PC-3 (cell line): ENCODE measurements around the gene PPFIA1. TPM values are rescaled to one million over a fixed set of nuclear protein-coding genes. Genes with fewer than 3 reads are reported as not detected.

Experiments
- ATAC-seq: fragments of 200-7000 bp; cut with Tn5 transposase; 2 replicates; pipeline ENCODE4 v1.9.1; 2020; ENCODE audit warnings: mild to moderate bottlenecking, moderate library complexity
- BruUV-seq: library from RNA; stranded (reverse); fragments of 400-500 nt; replicated peaks from 2 replicates; lab custom pipeline; 2021; lab: Mats Ljungman, UMichigan
- CTCF ChIA-PET: fragments of 300-600 bp; sonication (Branson Sonifier 250); formaldehyde crosslinking; loops from one replicate; lab custom pipeline; 2022; ENCODE audit warnings: antibody characterized with exemption; lab: Charles Lee
- POLR2A ChIA-PET: fragments of 300-600 bp; sonication (Branson Sonifier 250); formaldehyde crosslinking; loops from one replicate; lab custom pipeline; 2022; ENCODE audit warnings: antibody characterized with exemption; ENCODE audit not compliant: unreplicated experiment; lab: Charles Lee
- DNase-seq: peaks from one replicate; pipeline ENCODE4 v3.0.0-alpha.2; 2015
- H2AFZ ChIP-seq: fragments of 300-600 bp; sonication (generic); 2 replicates; pipeline ENCODE4 v1.6.0; 2016; ENCODE audit warnings: antibody characterized with exemption, low read length
- H3F3A ChIP-seq: fragments of 300-600 bp; sonication (generic); one replicate; pipeline ENCODE4 v1.6.0; 2017; ENCODE audit warnings: antibody characterized with exemption, low read length, control low read depth, mild to moderate bottlenecking; ENCODE audit not compliant: unreplicated experiment
- H3K27ac ChIP-seq: fragments of 300-600 bp; sonication (generic); 2 replicates; pipeline ENCODE4 v1.5.1; 2016; ENCODE audit warnings: mild to moderate bottlenecking, low read length
- H3K27me3 ChIP-seq: fragments of 300-600 bp; sonication (generic); 2 replicates; pipeline ENCODE4 v1.6.1; 2016; ENCODE audit warnings: low read length, mixed read lengths
- H3K36me3 ChIP-seq: fragments of 300-600 bp; sonication (generic); 2 replicates; pipeline ENCODE4 v1.6.1; 2016; ENCODE audit warnings: low read depth, mixed run types, low read length, mixed read lengths
- H3K4me1 ChIP-seq: fragments of 300-600 bp; sonication (generic); 2 replicates; pipeline ENCODE4 v1.5.1; 2016; ENCODE audit warnings: low read length; ENCODE audit not compliant: insufficient read depth
- H3K4me2 ChIP-seq: fragments of 300-600 bp; sonication (generic); 2 replicates; pipeline ENCODE4 v1.6.0; 2016; ENCODE audit warnings: low read length
- H3K4me3 ChIP-seq: fragments of 300-600 bp; sonication (generic); 2 replicates; pipeline ENCODE4 v1.5.1; 2016; ENCODE audit warnings: mild to moderate bottlenecking, low read length, mixed read lengths
- H3K79me2 ChIP-seq: fragments of 300-600 bp; sonication (generic); 2 replicates; pipeline ENCODE4 v1.6.1; 2017; ENCODE audit warnings: low read length, mixed read lengths
- H3K9ac ChIP-seq: fragments of 300-600 bp; sonication (generic); 2 replicates; pipeline ENCODE4 v1.6.0; 2016; ENCODE audit warnings: mild to moderate bottlenecking, low read length
- H3K9me2 ChIP-seq: fragments of 300-600 bp; sonication (generic); replicated peaks from 2 replicates; pipeline ENCODE4 v1.6.1; 2016; ENCODE audit warnings: mixed run types, low read length, mixed read lengths
- H3K9me3 ChIP-seq: fragments of 300-600 bp; sonication (generic); 2 replicates; pipeline ENCODE4 v1.6.1; 2016; ENCODE audit warnings: low read length, mixed read lengths
- H4K20me1 ChIP-seq: fragments of 300-600 bp; sonication (generic); 2 replicates; pipeline ENCODE4 v1.6.1; 2016; ENCODE audit warnings: low read length, mixed read lengths
- EZH2 ChIP-seq: fragments of 300-600 bp; sonication (generic); IDR thresholded peaks from one replicate; pipeline ENCODE4 v1.6.1; 2017; ENCODE audit warnings: antibody characterized with exemption, mild to moderate bottlenecking, low read length; ENCODE audit not compliant: unreplicated experiment
- EZH2phosphoT487 ChIP-seq: fragments of 300-600 bp; sonication (generic); IDR thresholded peaks from 2 replicates; pipeline ENCODE4 v1.6.1; 2018; ENCODE audit warnings: mild to moderate bottlenecking, antibody characterized with exemption, low read length, borderline replicate concordance
- intact Hi-C: fragments of 100-400 bp; cut with micrococcal nuclease; formaldehyde crosslinking; loops from 2 replicates; pipeline ENCODE4 v1.9.0; 2023
- total RNA-seq: library from RNA; depleted of rRNA; stranded (reverse); fragments of >200 nt; gene quantifications from 2 replicates; pipeline ENCODE4 v1.2.3, GENCODE V29; 2014
- TF ChIP-seq, protein P1 (sequence below): fragments of 300-600 bp; sonication (generic); conservative IDR thresholded peaks from 2 replicates; pipeline ENCODE4 v1.5.1; 2017; ENCODE audit warnings: antibody characterized with exemption, low read depth, mild to moderate bottlenecking, low read length

Gene PPFIA1
- total RNA-seq, 1 experiment from 2014 or later, result 57.5 TPM

DNA sequence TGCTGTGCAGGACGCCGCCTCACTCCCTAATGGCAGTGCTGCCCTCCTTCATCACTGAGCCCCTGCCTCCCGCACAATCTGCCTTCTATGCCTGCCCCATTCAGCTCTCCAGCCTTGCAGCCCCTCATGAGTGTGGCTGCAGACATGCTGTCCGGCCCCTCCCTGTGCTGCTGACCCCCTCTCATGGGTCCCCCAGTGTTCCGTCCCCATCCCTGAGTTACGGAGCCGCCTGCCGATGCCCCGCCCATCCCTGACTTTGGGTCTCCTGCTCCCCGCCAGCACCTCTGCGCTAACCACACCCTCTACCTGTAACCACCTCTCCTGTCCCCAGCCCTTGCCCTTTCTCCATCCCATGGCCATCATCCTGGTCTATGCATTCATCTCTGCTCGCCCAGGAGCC is 161.1 kb downstream of the PPFIA1 start:
- no peak for TF ChIP-seq EZH2phosphoT487
- TF ChIP-seq, protein P1, sequence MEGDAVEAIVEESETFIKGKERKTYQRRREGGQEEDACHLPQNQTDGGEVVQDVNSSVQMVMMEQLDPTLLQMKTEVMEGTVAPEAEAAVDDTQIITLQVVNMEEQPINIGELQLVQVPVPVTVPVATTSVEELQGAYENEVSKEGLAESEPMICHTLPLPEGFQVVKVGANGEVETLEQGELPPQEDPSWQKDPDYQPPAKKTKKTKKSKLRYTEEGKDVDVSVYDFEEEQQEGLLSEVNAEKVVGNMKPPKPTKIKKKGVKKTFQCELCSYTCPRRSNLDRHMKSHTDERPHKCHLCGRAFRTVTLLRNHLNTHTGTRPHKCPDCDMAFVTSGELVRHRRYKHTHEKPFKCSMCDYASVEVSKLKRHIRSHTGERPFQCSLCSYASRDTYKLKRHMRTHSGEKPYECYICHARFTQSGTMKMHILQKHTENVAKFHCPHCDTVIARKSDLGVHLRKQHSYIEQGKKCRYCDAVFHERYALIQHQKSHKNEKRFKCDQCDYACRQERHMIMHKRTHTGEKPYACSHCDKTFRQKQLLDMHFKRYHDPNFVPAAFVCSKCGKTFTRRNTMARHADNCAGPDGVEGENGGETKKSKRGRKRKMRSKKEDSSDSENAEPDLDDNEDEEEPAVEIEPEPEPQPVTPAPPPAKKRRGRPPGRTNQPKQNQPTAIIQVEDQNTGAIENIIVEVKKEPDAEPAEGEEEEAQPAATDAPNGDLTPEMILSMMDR, result no peak
- TF ChIP-seq EZH2, result no peak
- H3K9me2 ChIP-seq, result no peaks in the 10 kb centered on the region
- H4K20me1 ChIP-seq, result 0 out of 2 replicates have a peak, but pooled peaks cover 4% of the 10 kb centered on the region
- peaks cover 86% of the 10 kb centered on the region for H3K36me3 ChIP-seq
- H3K4me1 ChIP-seq, result no peaks in the 10 kb centered on the region
- no peaks in the 10 kb centered on the region for H3K9me3 ChIP-seq
- no peak overlapping the region for H2AFZ ChIP-seq
- ATAC-seq, result no peak
- intact Hi-C loops, result no loop called here
- no peak for DNase-seq
- H3F3A ChIP-seq, result no peaks in the 10 kb centered on the region
- H3K4me3 ChIP-seq, result no peak overlapping the region
- no peak overlapping the region for H3K9ac ChIP-seq
- ChIA-PET POLR2A (no interaction called here), CTCF (no interaction called here)
- no peak overlapping the region for H3K27ac ChIP-seq
- no peak overlapping the region for H3K4me2 ChIP-seq
- no TSS peak for BruUV-seq
- no peaks in the 10 kb centered on the region for H3K27me3 ChIP-seq
- H3K79me2 ChIP-seq, result no peaks in the 10 kb centered on the region

DNA sequence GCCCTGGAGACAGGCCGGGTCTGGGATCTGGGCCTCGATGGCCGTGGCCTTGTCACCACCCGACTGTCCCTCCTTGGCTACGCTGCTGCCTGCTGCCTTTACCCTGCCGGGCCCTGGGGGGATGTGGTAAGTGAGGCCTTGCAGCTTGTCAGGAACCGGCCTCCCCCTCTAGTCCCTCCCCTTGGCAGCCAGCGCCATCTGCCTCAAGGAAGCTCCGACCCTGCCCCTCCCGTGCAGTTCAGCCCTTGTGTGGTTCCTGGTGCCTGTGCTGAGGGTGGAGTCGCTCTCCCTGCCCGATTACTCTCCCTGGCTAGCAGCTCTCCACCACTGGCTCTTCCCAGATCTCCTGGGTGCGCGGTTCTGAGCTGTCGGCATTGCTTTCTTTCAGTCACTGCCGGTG is 161.6 kb downstream of the PPFIA1 start:
- TF ChIP-seq, protein P1, result no peak
- TF ChIP-seq EZH2phosphoT487 (no peak), EZH2 (no peak)
- Histone ChIP-seq H3K79me2 (no peaks in the 10 kb centered on the region), H3K9me2 (no peaks in the 10 kb centered on the region), H2AFZ (no peak overlapping the region), H3K9me3 (no peaks in the 10 kb centered on the region), H3K4me2 (no peak overlapping the region), H3K4me1 (no peaks in the 10 kb centered on the region), H3K9ac (no peak overlapping the region), H3K27ac (no peak overlapping the region), H4K20me1 (0 out of 2 replicates have a peak, but pooled peaks cover 4% of the 10 kb centered on the region), H3F3A (no peaks in the 10 kb centered on the region), H3K36me3 (peaks cover 86% of the 10 kb centered on the region), H3K4me3 (no peak overlapping the region), H3K27me3 (no peaks in the 10 kb centered on the region)
- ATAC-seq, result no peak
- intact Hi-C loops, result no loop called here
- DNase-seq, result no peak
- no TSS peak for BruUV-seq
- CTCF ChIA-PET, result no interaction called here
- POLR2A ChIA-PET, result no interaction called here

- ATAC-seq (no peak), DNase-seq (no peak)
- no peaks in the 10 kb centered on the region for H3K9me2 ChIP-seq
- TF ChIP-seq, protein P1, result no peak
- TF ChIP-seq EZH2phosphoT487 (no peak), EZH2 (no peak)
- no peak overlapping the region for H3K27ac ChIP-seq
- H2AFZ ChIP-seq, result no peak overlapping the region
- POLR2A ChIA-PET, result no interaction called here
- peaks cover 86% of the 10 kb centered on the region for H3K36me3 ChIP-seq
- H3K27me3 ChIP-seq, result no peaks in the 10 kb centered on the region
- CTCF ChIA-PET, result no interaction called here
- no peak overlapping the region for H3K4me2 ChIP-seq
- no peaks in the 10 kb centered on the region for H3K79me2 ChIP-seq
- H3F3A ChIP-seq, result no peaks in the 10 kb centered on the region
- no peak overlapping the region for H3K4me3 ChIP-seq
- H3K9ac ChIP-seq, result no peak overlapping the region
- 0 out of 2 replicates have a peak, but pooled peaks cover 4% of the 10 kb centered on the region for H4K20me1 ChIP-seq
- no peaks in the 10 kb centered on the region for H3K9me3 ChIP-seq
- no peaks in the 10 kb centered on the region for H3K4me1 ChIP-seq
- BruUV-seq, result no TSS peak
- intact Hi-C loops, result no loop called here
Observed at GRCh38 chr11:70432580-70432979, 162.1 kb downstream of the PPFIA1 start.
